ENCODE results near the gene KIF4B.
A peak's percentile ranks its signal among the peaks of the same experiment; 100 is the strongest.
"Not testable (repeated sequence)": the region's sequence is repeated elsewhere in the genome, so short reads cannot be mapped to it uniquely, and the experiment has no call there.

The KIF4B gene, protein sequence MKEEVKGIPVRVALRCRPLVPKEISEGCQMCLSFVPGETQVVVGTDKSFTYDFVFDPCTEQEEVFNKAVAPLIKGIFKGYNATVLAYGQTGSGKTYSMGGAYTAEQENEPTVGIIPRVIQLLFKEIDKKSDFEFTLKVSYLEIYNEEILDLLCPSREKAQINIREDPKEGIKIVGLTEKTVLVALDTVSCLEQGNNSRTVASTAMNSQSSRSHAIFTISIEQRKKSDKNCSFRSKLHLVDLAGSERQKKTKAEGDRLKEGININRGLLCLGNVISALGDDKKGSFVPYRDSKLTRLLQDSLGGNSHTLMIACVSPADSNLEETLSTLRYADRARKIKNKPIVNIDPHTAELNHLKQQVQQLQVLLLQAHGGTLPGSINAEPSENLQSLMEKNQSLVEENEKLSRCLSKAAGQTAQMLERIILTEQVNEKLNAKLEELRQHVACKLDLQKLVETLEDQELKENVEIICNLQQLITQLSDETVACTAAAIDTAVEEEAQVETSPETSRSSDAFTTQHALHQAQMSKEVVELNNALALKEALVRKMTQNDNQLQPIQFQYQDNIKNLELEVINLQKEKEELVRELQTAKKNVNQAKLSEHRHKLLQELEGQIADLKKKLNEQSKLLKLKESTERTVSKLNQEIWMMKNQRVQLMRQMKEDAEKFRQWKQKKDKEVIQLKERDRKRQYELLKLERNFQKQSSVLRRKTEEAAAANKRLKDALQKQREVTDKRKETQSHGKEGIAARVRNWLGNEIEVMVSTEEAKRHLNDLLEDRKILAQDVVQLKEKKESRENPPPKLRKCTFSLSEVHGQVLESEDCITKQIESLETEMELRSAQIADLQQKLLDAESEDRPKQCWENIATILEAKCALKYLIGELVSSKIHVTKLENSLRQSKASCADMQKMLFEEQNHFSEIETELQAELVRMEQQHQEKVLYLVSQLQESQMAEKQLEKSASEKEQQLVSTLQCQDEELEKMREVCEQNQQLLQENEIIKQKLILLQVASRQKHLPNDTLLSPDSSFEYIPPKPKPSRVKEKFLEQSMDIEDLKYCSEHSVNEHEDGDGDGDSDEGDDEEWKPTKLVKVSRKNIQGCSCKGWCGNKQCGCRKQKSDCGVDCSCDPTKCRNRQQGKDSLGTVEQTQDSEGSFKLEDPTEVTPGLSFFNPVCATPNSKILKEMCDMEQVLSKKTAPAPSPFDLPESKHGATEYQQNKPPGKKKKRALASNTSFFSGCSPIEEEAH

DNA sequence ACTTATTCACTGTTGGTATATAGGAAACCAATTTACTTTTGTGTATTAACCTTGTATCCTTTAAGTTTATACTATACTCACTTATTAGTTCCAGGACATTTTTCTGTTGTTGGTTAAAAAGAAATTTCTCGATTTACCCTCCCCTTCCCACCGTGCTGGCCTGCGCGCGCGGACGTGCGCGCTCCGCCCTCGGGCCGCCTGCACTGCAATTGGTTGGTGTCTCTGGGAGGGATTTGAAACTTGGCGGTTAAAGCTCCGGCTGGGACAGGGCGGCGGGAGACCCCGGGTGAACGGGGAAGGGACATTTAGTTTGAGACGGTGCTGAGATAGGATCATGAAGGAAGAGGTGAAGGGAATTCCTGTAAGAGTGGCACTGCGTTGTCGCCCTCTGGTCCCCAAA lies at the start of gene KIF4B:
Gene KIF4B, plus strand, starts transcription at position 230 of the 400 bp plus-strand sequence. Its CDS starts 105 bp downstream, at position 335.
- DNase-seq (ENCODE audit: low read depth, low spot score), result no peak

DNA sequence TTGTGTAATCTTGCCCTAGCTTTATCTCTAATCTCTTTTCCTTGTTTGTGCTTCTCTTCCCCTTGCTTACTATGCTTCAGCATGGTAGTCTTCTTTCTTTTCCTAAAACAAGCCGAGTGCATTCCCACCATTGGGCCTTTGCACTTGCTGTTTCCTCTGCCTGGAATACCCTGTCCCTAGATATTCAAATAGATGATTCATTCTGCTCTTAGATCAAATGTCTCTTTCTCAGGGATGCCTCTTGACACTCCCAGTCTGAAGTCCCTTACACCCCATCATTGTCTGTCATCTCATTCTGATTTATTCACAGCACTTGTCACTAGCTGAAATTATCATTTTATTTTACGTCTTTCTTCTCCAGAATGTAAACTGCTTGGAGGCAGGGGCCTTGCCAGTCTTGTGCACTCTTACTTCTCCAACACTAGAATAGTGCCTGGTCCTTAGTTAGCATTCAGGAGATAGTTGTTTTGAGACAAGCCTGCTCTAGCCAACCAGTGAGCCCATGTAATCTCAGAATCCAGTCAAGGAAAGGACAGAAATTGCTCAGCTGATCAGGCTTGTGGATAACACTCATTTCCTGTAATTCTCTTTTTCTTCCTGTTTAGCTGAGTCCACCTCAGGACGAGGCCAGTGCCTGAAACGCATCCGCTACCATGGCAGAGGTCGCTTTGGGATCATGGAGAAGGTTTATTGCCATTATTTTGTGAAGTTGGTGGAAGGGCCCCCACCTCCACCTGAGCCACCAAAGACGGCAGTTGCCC lies 47.3 kb upstream of the KIF4B start:
- DNase-seq (ENCODE audit: low read depth, low spot score), result no peak

DNA sequence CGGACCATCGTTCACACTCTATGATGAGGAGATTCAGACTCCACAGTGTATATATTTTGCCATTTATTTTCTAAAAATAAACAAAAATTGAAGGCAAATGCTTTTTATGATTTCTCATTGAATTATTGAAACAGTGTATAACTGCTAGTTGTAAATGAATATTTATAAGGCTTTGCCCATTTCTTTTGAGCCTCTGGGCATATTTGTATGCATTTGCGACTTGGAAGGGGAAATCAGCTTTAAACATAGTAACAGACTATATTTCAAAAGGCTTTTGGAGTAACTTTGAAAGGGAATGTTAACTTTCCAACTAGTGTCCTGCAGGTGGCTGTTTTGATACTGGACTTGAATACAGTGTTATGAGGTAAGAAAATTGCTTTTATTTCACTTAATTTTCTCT lies 46.7 kb upstream of the KIF4B start:
- no peak for DNase-seq (ENCODE audit: low read depth, low spot score)

DNA sequence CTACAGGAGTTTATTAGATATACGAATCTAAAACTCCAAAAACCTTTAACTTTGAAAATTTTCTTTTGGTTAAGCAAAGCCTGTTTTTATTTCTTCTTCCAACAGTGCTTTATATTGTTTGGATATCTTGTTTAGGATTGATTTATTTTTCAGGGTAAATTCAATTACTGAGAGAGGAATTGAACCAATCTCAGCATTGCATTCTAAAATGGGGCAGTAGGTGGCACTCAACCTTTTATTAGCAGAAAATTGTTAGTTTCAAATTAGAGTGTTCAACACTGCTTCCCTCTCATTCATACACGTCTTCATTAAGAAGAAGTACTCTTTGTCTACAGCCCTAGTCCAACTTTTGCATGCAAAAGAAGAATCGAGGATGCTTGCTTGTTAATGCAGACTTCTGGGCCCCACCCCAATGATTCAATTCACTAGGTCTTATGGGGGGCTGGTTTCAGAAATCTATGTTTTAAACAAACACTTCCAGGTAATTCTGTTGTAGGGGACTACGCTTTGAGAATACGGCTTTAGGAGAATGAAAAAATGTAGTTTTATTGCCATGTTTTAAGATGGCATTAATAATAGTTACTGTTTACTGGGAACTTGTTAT lies 46.0 kb upstream of the KIF4B start:
- no peak for DNase-seq (ENCODE audit: low read depth, low spot score)

DNA sequence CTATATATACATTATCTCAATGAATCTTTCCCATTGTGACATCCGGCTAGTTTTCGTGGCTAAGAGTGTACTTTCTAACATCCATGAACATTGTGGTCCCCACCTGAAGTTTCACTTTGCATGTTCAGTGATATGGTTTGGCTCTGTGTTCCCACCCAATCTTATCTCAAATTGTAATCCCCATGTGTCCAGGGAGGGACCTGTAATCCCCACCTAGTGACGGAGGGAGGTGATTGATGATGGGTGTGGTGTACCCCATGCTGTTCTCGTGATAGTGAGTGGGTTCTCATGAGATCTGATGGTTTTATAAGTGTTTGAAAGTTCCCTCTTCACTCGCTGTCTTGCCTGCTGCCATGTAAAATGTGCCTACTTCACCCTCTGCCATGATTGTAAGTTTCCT lies 44.6 kb upstream of the KIF4B start:
- DNase-seq (ENCODE audit: low read depth, low spot score), result no peak

DNA sequence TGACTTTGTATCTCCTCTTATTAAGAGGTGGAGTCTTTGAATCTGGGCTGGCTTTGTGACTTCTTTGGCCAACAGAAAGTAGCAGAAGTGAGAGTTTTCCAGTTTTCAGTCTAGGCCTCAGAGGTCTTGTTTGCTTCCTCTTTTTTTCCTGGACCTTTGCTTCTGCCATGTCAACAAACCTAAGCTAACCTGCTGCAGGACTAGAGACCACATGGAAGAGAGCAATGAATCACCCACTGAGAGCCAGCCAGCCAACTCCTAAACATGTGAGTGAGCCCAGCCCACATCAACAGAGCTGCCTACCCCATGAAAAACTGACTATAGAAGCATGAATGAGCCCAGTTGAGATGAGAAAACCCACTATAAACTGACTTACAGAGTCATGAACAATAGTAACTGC lies 42.8 kb upstream of the KIF4B start:
- DNase-seq (ENCODE audit: low read depth, low spot score), result no peak

DNA sequence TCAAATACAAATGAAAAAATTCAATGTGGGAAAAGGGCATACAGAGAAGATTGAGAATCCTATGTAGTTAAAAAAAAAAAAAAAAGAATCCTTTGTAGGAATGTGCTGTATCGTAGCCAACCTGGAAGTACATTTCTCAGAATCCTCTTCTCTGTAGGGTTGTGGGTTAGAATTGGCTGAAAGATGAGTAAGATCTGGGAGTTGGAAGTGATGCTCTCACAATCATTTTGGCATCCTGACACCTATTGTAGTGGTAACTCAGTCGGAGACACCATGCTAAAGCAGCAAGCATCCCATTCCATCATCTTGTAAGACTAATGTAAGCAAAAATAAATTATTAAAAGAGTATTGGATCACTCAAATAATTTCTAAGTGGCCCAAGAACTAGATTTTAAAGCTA lies 42.1 kb upstream of the KIF4B start:
- no peak for DNase-seq (ENCODE audit: low read depth, low spot score)

DNA sequence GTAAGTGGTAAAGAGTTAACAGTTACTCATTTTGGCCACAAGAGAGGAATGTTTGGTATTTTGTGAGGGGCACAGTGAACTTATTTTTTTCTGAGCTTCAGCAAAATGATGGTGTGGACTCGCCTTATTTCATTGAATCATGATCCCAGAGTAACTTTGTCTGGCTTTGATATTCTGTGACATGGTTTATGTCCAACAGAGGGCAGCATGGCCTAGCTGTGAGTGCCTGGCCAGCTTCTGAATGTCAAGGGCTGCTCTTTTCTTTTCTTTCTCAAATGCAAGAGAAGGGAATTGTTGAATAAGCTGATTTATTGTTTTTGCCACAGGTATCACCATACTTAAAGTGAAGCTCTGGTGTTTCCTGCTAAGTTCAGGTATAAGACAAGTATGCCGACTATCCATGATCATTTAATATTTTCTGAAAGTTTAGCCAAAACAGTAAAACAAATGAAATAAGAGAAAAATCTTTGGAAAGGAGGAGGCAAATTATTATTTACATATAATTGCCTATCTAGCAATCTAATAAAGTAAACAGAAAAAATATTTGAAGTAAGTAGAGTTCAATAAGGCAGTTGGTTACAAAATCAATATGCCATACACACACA lies 41.0 kb upstream of the KIF4B start:
- DNase-seq (ENCODE audit: low read depth, low spot score), result peak; percentile 6

DNA sequence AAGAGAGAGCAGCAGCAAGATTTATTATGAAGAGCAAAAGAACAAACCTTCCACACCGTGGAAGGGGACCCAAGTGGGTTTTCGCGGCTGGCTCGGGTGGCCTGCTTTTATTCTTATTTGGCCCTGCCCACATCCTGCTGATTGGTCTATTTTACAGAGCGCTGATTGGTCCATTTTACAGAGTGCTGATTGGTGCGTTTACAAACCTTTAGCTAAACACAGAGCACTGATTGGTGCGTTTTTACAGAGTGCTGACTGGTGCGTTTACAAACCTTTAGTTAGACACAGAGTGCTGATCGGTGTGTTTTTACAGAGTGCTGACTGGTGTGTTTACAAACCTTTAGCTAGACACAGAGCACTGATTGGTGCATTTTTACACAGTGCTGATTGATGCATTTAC lies 37.5 kb upstream of the KIF4B start:
- DNase-seq (ENCODE audit: low read depth, low spot score), result not testable (repeated sequence)

DNA sequence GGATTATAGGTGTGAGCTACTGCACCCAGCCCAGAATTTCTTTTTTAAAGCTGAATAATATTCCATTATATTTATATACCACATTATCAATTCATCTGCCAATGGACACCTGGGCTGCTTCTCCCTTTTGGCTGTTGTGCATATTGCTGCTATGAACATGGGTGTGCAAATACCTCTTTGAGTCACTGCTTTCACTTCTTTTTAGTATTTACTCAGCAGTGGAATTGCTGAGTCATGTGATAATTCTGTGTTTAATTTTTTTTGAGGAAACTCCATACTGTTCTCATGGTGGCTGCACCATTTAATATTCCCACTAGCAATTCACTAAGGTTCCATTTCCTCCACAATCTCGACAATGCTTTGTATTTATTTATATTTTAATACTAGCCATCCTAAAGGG lies 36.1 kb upstream of the KIF4B start:
- no peak for DNase-seq (ENCODE audit: low read depth, low spot score)

DNA sequence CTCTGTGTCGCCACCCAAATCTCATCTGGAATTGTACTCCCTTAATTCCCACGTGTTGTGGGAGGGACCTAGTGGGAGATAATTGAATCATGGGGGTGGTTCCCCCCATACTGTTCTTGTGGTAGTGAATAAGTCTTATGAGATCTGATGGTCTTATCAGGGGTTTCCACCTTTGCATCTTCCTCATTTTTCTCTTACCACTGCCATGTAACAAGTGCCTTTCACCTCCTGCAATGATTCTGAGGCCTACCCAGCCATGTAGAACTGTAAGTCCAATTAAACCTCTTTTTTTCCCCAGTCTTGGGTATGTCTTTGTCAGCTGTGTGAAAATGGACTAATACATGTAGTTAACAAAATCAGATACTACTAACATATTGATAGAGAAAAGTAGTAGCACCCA lies 35.3 kb upstream of the KIF4B start:
- DNase-seq (ENCODE audit: low read depth, low spot score), result not testable (repeated sequence)

DNA sequence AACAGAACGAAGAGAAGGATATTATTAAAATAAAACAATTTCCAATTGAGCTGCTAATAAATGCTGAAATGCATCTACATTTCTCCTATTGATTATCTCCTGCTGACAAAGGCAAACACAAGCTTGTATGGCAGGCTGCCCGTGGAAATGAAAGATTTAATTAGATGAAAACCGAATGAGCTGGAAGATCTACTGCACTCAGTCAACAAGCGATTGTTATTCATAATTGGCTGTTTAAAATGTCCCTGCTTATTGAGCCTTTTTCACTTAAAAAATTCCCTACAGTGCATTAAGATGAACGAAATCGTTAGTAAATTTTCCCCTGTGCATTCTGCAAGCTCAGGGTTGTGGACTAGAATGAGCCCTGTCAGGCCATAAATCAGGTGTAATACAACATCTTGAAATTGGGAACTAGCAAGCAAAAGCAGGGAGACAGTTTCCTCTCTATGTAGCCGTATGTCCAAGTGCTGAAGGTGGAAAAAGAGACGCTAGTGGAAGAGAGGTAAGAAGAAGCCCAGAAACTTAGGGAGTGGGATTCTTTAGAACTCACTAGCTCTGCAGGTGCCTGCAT lies 28.5 kb upstream of the KIF4B start:
- no peak for DNase-seq (ENCODE audit: low read depth, low spot score)

DNA sequence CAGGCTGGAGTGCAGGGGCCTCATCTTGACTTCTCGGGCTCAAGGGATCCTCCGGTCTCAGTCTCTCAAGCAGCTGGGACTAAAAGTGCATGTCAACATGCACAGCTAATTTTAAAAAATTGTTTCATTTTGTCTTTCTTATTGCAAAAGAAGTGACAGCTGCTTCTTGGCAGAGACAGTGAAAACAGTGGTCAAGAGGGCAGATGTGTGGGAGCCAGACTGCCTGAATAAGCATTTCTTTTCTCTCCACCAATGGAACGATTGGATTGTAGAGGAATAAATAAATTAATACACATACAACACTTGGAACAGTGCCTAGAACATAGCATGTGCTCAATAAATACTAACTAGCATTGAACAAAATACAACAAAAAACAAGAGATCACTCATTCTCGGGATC lies 27.4 kb upstream of the KIF4B start:
- DNase-seq (ENCODE audit: low read depth, low spot score), result no peak

DNA sequence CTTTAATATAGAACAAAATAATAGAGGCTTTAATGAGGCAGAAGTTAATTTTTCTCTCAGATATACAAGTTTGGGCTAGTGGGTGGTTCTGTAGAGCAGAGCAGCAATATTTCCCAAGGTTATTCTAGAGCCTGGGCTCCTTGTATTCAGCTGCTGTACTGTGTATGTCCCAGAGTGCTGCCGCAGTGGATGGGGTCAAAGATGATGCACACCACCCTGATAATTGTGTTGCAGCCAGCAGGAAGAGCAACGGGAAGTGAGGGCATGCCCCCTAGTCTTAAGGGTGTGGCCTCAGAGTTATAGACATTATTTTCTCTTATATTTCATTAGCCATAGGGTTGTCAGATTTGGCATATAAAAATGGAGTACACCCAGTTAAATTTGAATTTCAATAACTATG lies 23.9 kb upstream of the KIF4B start:
- no peak for DNase-seq (ENCODE audit: low read depth, low spot score)

DNA sequence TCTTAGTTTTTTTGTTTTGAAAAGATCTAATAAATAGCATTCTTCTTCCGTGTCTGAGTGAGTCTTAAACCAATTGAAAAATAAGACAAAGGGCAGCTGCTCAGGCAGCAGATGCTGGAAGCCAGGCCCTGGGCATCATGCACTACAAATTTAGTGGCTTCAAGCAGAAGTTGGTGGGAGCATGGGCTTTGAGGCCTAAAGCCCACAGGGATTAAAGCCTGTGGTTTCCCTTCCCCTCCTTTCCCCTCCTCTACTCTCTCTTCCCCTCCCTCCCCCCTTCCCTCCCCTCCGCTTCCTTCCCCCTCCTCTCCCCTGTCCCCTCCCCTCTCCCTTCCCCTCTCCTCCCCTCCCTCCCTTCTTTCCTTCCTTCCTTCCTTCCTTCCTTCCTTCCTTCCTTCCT lies 20.1 kb upstream of the KIF4B start:
- DNase-seq (ENCODE audit: low read depth, low spot score), result no peak

DNA sequence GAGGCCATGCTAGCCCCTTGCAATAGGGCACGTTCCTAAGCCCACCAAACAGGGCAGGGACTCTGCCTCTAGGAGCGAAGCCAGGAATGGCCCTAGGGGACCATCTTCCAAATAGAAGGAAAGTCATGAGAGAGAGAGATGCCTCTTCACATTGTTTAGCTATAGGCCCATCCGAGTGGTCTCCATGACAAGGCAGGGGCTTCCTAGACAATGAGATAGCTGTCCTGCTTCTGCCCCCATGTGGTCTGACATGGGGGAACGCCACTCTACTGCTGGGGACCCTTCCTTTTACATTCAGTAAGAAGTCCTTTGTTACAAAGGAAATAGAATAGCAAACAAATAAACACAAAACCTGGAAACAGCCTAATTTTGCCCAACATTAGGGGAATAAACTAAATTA lies 17.9 kb upstream of the KIF4B start:
- DNase-seq (ENCODE audit: low read depth, low spot score), result no peak

DNA sequence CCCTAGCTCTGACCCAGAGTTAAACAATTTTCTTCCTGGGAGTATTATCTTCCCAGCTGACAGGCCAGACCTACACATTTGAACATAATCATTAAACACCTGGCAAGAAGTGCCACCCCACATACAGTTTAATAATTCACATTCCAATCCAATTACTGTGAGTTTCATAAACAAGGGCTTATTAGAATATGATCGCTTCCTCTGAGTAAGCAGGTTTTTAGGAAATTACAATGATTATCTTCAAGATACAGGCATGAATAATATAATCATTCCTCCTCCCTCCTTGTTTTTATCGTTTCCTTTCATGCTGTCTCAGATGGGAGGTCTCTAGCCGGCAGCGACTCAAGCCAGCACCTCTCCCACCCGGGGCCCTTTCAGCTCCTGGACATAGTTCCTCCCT lies 15.8 kb upstream of the KIF4B start:
- no peak for DNase-seq (ENCODE audit: low read depth, low spot score)

DNA sequence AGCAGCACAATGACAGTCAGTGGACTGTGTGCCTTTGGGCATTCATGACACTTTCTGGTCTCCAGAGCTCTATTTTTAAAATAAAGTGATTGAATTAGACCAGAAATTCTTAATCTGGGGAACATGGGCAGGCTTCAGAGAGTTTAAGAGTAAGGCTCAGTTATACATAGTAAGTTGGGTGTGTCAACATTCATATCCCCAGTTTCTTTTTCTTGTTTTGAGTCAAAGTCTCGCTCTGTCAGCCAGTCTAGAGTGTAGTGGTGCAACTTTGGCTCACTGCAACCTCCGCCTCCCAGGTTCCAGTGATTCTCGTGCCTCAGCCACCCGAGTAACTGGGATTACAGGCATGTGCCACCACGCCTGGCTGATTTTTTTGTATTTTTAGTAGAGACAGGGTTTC lies 13.7 kb upstream of the KIF4B start:
- DNase-seq (ENCODE audit: low read depth, low spot score), result no peak

DNA sequence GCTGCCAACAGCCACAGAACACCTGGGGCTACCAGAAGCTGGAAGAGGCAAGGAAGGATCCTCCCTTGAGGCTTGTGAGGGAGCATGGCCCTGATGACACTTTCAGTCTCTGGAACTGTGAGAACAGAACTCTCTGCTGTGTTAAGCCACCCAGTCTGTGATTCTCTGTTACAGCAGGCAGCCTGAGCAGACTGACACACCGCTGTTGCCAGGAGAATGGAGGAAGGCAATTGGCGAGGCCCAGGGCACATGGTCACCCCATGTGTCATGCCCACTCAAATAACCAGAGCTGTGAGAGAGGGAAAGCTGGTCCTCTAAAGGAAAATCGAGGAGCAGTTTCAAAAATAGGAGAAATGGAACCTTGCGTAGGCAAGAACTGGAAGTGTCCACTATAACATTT lies 12.0 kb upstream of the KIF4B start:
- DNase-seq (ENCODE audit: low read depth, low spot score), result no peak

DNA sequence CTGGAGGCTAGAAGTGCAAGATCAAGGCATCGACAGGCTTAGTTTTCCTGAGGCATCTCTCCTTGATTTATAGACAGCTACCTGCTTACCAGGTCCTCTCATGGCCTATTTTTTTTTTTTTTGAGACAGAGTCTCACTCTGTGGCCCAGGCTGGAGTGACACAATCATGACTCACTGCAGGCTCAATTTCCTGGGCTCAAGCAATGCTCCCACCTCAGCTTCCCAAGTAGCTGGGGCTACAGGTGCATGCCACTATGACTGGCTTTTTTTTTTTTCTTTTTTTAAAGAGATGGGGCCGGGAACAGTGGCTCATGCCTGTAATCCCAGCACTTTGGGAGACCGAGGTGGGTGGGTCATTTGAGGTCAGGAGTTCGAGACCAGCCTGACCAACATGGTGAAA lies 10.8 kb upstream of the KIF4B start:
- DNase-seq (ENCODE audit: low read depth, low spot score), result not testable (repeated sequence)

Data from smooth muscle cell of the brain vasculature (primary cell).